Natural killer cell (primary cell): Measurements from ENCODE around the gene ARL8A. TPM values are rescaled to one million over a fixed set of nuclear protein-coding genes. Genes with fewer than 3 reads are reported as not detected.
A peak's percentile ranks its signal among the peaks of the same experiment; 100 is the strongest.

Experiments used
- ATAC-seq, 3 donors: fragments of 150-1000 bp in 2 of 3; fragments of 200-7000 bp in 1 of 3; cut with Tn5 transposase; 1 replicate in 1 of 3; 2 replicates in 2 of 3; pipeline ENCODE4 v1.10.0; 2021; ENCODE audit warnings: mild to moderate bottlenecking in 2 of 3, moderate library complexity in 2 of 3
- DNase-seq, 2 donors: peaks; one replicate each; pipeline versions ENCODE4 v3.0.0 to v3.0.0-alpha.2; 2013 to 2021; ENCODE audit warnings: mixed read lengths in 1 of 2
- H3K27ac ChIP-seq: one replicate; pipeline ENCODE4 v1.5.1; 2013; ENCODE audit warnings: mild to moderate bottlenecking, low read length
- H3K27me3 ChIP-seq: one replicate; pipeline ENCODE4 v1.6.1; 2013; ENCODE audit warnings: low read length; ENCODE audit not compliant: control insufficient read depth, insufficient read depth
- H3K36me3 ChIP-seq: one replicate; pipeline ENCODE4 v1.6.1; 2013; ENCODE audit warnings: low read length; ENCODE audit not compliant: control insufficient read depth, insufficient read depth
- H3K4me1 ChIP-seq: one replicate; pipeline ENCODE4 v1.6.1; 2013; ENCODE audit warnings: low read length; ENCODE audit not compliant: control insufficient read depth, insufficient read depth
- H3K4me3 ChIP-seq: one replicate; pipeline ENCODE4 v1.5.1; 2013; ENCODE audit warnings: low read length
- H3K9me3 ChIP-seq: one replicate; pipeline ENCODE4 v1.6.1; 2013; ENCODE audit warnings: low read length; ENCODE audit not compliant: control insufficient read depth, insufficient read depth
- H3K27ac Mint-ChIP-seq, 2 donors: one replicate each; pipeline ENCODE4 v1.8.0; 2022; ENCODE audit warnings: mild to moderate bottlenecking in 2 of 2, mixed read lengths in 2 of 2, moderate library complexity in 1 of 2
- H3K27me3 Mint-ChIP-seq, 2 donors: one replicate each; pipeline ENCODE4 v1.8.0; 2022; ENCODE audit warnings: low read depth in 2 of 2, mixed read lengths in 2 of 2
- H3K36me3 Mint-ChIP-seq: one replicate; pipeline ENCODE4 v1.8.0; 2022; ENCODE audit warnings: mixed read lengths
- H3K4me1 Mint-ChIP-seq, 2 donors: one replicate each; pipeline ENCODE4 v1.8.0; 2022; ENCODE audit warnings: mixed read lengths in 2 of 2
- H3K4me3 Mint-ChIP-seq: one replicate; pipeline ENCODE4 v1.8.0; 2022; ENCODE audit warnings: mild to moderate bottlenecking, moderate library complexity, mixed read lengths
- H3K9me3 Mint-ChIP-seq, 2 donors: one replicate each; pipeline ENCODE4 v1.8.0; 2022; ENCODE audit warnings: mixed read lengths in 2 of 2
- WGBS: methylation state at CpG from one replicate; pipeline ENCODE4 v1.1.7; 2013; ENCODE audit warnings: missing lambda C conversion rate; ENCODE audit not compliant: insufficient coverage; 5-methylcytosine and 5-hydroxymethylcytosine counted together
- intact Hi-C: fragments of 100-400 bp; cut with micrococcal nuclease; formaldehyde crosslinking; loops from one replicate; pipeline ENCODE4 v1.14.2; 2022
- total RNA-seq, 4 donors: library from RNA; stranded (reverse); fragments of 120-200 nt in 1 of 4; gene quantifications; one replicate each; pipeline versions ENCODE4 v1.2.3 to v1.2.4, GENCODE V29; 2013 to 2022
- TF ChIP-seq, protein P1 (sequence below): fragments of 200-600 bp; IDR thresholded peaks from one replicate; pipeline ENCODE4 v1.8.0; 2022; ENCODE audit warnings: antibody characterized with exemption

ARL8A gene
- total RNA-seq, 3 donors from 2014 or later (not counting 1 experiment from before 2014, with no cell fraction given), result 109 to 120 (median 109) TPM

GRCh38 chr1:202150187-202150586, 5.7 kb upstream of the ARL8A start:
- peaks cover 11% of the 10 kb centered on the region for H3K4me1 ChIP-seq
- H3K27ac Mint-ChIP-seq, result peak overlapping the region; percentile 66 to 70

DNA sequence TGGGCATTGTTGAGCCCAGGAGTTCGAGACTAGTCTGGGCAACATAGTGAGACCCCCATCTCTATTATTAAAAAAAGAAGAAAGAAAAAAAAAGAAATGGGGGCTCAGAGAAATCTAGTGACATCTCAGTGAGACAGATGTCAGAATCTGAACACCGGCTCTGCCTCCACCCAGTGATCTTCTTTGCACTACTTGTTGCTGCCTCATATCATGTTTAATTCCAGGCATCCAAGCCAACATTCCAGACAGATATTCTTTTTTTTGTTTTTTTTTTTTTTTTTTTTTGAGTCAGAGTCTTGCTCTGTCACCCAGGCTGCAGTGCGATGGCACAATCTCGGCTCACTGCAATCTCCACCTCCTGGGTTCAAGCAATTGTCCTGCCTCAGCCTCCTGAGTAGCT, 5.0 kb upstream of the ARL8A start:
- DNase-seq (no peak), ATAC-seq (no peak)
- no peak overlapping the region for H3K4me3 Mint-ChIP-seq
- no peaks in the 10 kb centered on the region for H3K9me3 Mint-ChIP-seq
- Histone ChIP-seq H3K9me3 (no peaks in the 10 kb centered on the region), H3K4me3 (no peak overlapping the region), H3K36me3 (peaks cover 62% of the 10 kb centered on the region), H3K27ac (no peak overlapping the region), H3K27me3 (no peaks in the 10 kb centered on the region), H3K4me1 (peaks cover 11% of the 10 kb centered on the region)
- WGBS, result 100% methylated on average over 3 of the region's 4 CpGs
- H3K27ac Mint-ChIP-seq, result peak overlapping the region in 1 of 2 donors; percentile 70
- no peaks in the 10 kb centered on the region for H3K27me3 Mint-ChIP-seq
- TF ChIP-seq, protein P1, sequence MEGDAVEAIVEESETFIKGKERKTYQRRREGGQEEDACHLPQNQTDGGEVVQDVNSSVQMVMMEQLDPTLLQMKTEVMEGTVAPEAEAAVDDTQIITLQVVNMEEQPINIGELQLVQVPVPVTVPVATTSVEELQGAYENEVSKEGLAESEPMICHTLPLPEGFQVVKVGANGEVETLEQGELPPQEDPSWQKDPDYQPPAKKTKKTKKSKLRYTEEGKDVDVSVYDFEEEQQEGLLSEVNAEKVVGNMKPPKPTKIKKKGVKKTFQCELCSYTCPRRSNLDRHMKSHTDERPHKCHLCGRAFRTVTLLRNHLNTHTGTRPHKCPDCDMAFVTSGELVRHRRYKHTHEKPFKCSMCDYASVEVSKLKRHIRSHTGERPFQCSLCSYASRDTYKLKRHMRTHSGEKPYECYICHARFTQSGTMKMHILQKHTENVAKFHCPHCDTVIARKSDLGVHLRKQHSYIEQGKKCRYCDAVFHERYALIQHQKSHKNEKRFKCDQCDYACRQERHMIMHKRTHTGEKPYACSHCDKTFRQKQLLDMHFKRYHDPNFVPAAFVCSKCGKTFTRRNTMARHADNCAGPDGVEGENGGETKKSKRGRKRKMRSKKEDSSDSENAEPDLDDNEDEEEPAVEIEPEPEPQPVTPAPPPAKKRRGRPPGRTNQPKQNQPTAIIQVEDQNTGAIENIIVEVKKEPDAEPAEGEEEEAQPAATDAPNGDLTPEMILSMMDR, result no peak
- peaks cover 23 to 24% of the 10 kb centered on the region in 2 donors for H3K4me1 Mint-ChIP-seq
- intact Hi-C loops, result no loop called here
- peaks cover 12% of the 10 kb centered on the region for H3K36me3 Mint-ChIP-seq

More at GRCh38 chr1:202150187-202150586, 5.7 kb upstream of the ARL8A start:
- Histone ChIP-seq H3K4me3 (no peak overlapping the region), H3K27me3 (no peaks in the 10 kb centered on the region), H3K9me3 (no peaks in the 10 kb centered on the region), H3K36me3 (peaks cover 68% of the 10 kb centered on the region), H3K27ac (no peak overlapping the region)
- H3K9me3 Mint-ChIP-seq, result no peaks in the 10 kb centered on the region
- no peaks in the 10 kb centered on the region for H3K27me3 Mint-ChIP-seq
- ATAC-seq, result no peak
- H3K36me3 Mint-ChIP-seq, result peaks cover 18% of the 10 kb centered on the region
- H3K4me3 Mint-ChIP-seq, result no peak overlapping the region
- H3K4me1 Mint-ChIP-seq, result peaks cover 26 to 29% of the 10 kb centered on the region in 2 donors
- DNase-seq, result no peak
- intact Hi-C loops, result no loop called here
- TF ChIP-seq, protein P1, result no peak
- WGBS, result 94% methylated on average over 9 of the region's 9 CpGs

- Mint-ChIP-seq H3K36me3 (peaks cover 10% of the 10 kb centered on the region), H3K4me1 (peaks cover 23 to 24% of the 10 kb centered on the region in 2 donors), H3K27ac (peak overlapping the region; percentile 43 to 71), H3K4me3 (no peak overlapping the region), H3K9me3 (no peaks in the 10 kb centered on the region), H3K27me3 (no peaks in the 10 kb centered on the region)
- no peak overlapping the region for H3K4me3 ChIP-seq
- intact Hi-C loops, result no loop called here
- H3K4me1 ChIP-seq, result peaks cover 15% of the 10 kb centered on the region
- no peak for DNase-seq
- no peaks in the 10 kb centered on the region for H3K27me3 ChIP-seq
- no peak overlapping the region for H3K27ac ChIP-seq
- H3K9me3 ChIP-seq, result no peaks in the 10 kb centered on the region
- ATAC-seq, result no peak
- peaks cover 50% of the 10 kb centered on the region for H3K36me3 ChIP-seq
- WGBS, result 97% methylated on average over 3 of the region's 4 CpGs
- TF ChIP-seq, protein P1, result no peak
These were observed 3.9 kb upstream of the ARL8A start for GRCh38 chr1:202148391-202148790.

DNA sequence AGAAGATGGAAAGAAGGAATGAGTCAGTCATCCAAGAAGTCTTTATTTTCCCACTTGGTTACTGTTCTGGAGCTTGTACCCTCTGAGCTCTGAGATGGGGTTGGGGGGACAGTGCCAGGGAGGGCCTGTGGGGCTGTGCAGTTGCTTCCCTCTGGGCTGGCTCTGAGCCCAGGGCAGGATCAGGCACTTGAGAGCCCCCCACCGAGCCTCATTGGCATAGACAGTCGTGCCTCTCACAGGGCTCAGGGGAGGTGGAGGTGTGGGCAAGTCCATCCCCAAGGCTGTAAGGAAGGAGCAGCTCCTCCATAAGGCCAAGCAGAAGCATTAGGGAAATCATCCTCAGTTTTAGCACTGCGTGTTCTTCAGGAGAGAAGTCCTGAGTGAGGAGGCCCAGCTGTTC, 2.5 kb upstream of the ARL8A start:
- ATAC-seq (no peak), DNase-seq (no peak)
- Mint-ChIP-seq H3K4me3 (no peak overlapping the region), H3K27me3 (no peaks in the 10 kb centered on the region), H3K36me3 (peaks cover 10% of the 10 kb centered on the region), H3K4me1 (peaks cover 32 to 36% of the 10 kb centered on the region in 2 donors), H3K27ac (peak overlapping the region; percentile 22 to 68), H3K9me3 (no peaks in the 10 kb centered on the region)
- H3K27me3 ChIP-seq, result no peaks in the 10 kb centered on the region
- peaks cover 37% of the 10 kb centered on the region for H3K36me3 ChIP-seq
- TF ChIP-seq, protein P1, result no peak
- no peaks in the 10 kb centered on the region for H3K9me3 ChIP-seq
- intact Hi-C loops, result no loop called here
- H3K4me1 ChIP-seq, result peaks cover 28% of the 10 kb centered on the region
- H3K4me3 ChIP-seq, result no peak overlapping the region
- no peak overlapping the region for H3K27ac ChIP-seq
- 69% methylated on average over 3 of the region's 3 CpGs for WGBS
